GM18517 (cell line): ENCODE data around the gene BBX.
"Not testable (repeated sequence)": the region's sequence is repeated elsewhere in the genome, so short reads cannot be mapped to it uniquely, and the experiment has no call there.

Experiments used
- ATAC-seq: cut with Tn5 transposase; IDR thresholded peaks from one replicate; pipeline ENCODE4 v1.9.1; 2021; ENCODE audit warnings: mild to moderate bottlenecking, moderate library complexity; ENCODE audit not compliant: unreplicated experiment

Gene BBX

GRCh38 chr3:107679921-107680320 lies 157.2 kb downstream of the BBX start:
- no peak for ATAC-seq

DNA sequence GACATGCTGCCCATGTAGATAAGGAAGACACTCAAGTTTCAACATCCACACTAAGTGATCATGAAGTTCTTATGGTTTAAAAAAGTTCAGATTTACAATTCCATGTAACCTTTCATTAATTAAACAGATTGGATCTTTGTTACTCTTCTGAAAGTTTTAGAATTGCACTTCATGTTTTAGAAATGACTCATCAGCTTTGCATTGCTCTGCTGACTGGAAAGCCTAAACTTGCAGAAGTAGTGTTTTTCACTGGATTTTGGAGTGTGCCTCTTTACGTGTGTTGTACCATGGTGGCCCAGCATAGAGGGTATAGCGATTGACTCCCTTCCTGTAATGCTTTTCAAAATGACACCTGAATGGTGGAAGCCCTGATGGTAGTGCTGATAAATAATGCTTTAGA lies 157.9 kb downstream of the BBX start:
- no peak for ATAC-seq

GRCh38 chr3:107681396-107681795 lies 158.6 kb downstream of the BBX start:
- ATAC-seq, result no peak

GRCh38 chr3:107682580-107682979 lies 159.8 kb downstream of the BBX start:
- no peak for ATAC-seq

DNA sequence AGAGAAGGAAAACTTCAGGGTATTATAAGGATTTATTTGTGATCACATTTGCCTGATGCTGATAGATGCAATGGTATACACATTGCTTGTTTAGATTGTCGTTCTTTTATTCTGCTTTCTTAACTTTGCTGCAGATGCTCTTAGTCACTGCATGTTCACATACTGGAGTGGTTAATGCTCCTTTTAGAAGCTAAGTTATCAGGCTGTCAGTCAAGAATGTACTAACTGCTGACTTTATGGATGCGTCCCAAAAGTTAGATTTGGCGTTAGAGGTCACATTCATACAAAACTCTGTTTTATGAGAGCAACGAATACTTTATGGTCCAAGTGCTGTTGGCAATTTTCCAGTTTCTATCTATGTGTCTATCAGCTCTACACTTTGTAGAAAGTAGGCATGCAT lies 160.7 kb downstream of the BBX start:
- ATAC-seq, result no peak

DNA sequence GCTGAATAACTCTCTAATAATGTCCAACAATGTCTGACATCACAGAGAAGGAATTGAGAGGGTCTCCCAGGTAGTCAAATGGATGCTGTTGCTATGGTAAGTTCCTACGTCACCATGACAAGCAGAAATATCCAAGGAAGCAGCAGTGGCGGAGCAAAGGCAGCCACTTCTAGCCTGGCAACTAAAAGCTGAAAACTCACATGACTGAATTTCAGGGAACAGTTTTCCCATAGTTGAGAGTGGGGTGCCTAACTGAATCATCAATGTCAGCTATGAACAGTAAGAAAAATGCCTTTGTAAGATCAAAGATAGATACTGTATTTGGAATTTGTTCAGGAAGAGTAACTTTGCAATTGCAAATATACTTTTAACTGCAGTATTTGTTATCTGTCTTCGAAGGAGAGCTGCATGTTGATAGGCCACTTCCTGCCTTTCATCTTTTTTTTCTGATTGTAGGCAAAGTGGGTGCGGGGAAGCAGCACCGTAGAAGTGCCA lies 161.7 kb downstream of the BBX start:
- no peak for ATAC-seq

DNA sequence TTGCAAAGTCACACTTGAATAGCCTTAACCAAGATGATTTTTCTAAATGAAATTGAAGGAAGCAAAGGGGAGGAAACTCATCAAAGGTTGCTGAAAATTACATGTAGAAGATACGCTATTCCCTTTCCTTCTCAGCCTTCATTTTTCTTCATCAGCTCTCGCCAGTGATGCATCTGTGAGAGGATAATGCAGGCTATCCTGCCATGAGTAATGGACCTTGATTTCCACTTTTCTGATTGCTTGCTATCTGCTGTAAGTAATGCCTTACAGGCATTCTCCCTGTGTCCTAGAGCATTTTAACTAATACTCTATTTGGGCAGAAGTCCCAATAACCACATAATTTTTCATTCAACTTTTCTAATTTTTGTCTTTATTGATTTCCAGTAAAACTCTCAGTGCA lies 162.6 kb downstream of the BBX start:
- ATAC-seq, result no peak

DNA sequence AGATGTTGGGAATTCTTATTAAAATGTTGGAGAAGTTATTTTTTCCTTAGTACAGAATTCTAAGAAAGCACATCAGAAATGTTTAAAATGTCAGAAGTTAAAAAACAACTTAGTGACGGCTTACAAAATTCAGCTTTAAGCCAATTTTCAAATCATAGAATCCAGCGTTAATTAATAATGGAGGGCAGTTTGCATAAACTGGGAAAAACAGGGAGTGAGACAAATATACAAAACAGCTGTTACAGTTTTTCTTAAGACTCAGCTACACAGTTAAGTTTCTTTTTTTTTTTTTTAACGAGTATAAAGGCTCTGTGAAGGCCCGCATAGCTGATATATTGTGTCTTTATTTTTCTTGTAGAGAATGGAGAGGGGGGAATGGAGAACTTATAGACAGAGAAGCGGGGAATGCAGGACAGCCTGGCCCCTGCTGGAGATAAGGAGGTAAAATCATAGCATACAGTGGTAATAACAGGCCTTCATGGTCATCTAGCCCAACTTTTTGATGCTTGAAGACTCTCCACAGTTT lies 164.4 kb downstream of the BBX start:
- no peak for ATAC-seq

DNA sequence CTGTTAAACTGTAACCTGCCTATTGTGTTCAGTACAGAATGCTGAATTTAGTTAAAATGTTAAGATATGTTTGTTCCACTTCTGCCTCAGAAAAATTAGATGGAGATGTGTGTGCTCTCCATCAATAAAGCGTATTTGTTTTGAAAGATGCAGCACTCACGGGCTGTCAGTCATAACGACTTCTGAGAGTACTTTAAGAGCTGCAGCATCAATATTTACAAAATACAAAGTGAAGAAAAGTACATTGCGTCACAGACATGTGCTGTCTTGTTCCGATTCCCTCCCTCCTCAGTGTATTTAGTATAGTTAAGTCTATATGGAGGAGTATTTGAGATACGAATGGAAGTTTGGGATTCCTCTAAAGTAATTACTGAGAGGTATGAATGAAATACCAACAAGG lies 166.6 kb downstream of the BBX start:
- ATAC-seq, result no peak

- peak; percentile 70 for ATAC-seq
Measured at GRCh38 chr3:107690522-107691138, 167.9 kb downstream of the BBX start.

DNA sequence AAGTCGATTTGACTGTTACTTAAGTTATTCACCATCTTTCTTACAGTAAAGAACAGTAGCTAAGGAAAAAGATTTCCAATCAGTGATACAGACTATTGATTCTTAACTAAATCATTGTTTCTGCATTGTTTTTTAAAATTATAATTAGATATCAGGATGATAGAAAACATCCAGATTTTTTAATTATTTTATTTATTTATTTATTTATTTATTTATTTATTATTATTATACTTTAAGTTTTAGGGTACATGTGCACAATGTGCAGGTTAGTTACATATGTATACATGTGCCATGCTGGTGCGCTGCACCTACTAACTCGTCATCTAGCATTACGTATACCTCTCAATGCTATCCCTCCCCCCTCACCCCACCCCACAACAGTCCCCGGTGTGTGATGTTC lies 169.2 kb downstream of the BBX start:
- ATAC-seq, result not testable (repeated sequence)

GRCh38 chr3:107697348-107697747 lies 174.6 kb downstream of the BBX start:
- ATAC-seq, result not testable (repeated sequence)

- not testable (repeated sequence) for ATAC-seq
Measured at GRCh38 chr3:107697855-107698254, 175.1 kb downstream of the BBX start.

GRCh38 chr3:107699682-107700081 lies 176.9 kb downstream of the BBX start:
- ATAC-seq, result no peak

DNA sequence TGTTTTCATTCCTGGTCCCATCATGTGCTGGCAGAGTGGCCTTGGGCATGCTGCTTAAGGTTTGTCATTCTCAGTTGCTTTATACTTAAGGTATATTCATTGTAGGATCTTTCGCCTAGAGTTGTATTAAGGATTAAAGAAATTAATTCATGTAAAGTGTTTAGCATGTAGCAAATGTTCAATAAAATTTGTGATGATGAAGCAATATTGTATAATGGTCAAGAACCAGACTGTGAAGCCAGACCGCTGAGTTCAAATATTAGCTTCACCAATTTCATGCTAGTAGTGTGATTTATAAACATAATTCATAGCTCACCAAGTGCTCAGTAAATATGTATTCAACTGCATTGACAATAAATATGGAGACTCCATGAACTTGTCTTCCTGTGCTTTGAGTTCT lies 178.5 kb downstream of the BBX start:
- no peak for ATAC-seq

GRCh38 chr3:107704477-107704876 lies 181.7 kb downstream of the BBX start:
- ATAC-seq, result no peak

DNA sequence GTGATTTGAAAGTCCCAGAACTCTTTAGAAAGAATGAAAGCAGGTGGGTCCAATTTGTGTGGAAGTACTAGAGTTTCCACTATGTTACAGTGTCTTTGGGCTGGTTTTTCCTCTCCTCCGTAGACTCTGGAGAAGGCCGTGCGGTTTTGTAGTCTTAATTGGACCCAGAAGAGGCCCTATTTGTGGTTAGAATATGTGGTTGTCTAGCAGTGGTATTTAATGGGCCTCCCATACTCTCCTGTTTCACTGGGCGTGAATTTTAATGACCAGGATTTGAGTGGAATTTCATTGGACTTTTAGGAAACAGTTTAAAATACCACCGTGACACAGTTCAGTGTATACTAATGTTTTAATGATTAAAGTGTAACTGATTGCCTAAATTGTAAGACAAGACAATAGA lies 182.3 kb downstream of the BBX start:
- ATAC-seq, result no peak

- ATAC-seq, result no peak
Measured at GRCh38 chr3:107710851-107711250, 188.1 kb downstream of the BBX start.

- ATAC-seq, result no peak
Measured at GRCh38 chr3:107716734-107717133, 194.0 kb downstream of the BBX start.

GRCh38 chr3:107718547-107718946 lies 195.8 kb downstream of the BBX start:
- ATAC-seq, result no peak

- ATAC-seq, result no peak
Measured at GRCh38 chr3:107727102-107727501, 204.3 kb downstream of the BBX start.

GRCh38 chr3:107729686-107730085 lies 206.9 kb downstream of the BBX start:
- no peak for ATAC-seq

GRCh38 chr3:107734317-107734716 lies 211.6 kb downstream of the BBX start:
- ATAC-seq, result no peak
